Measurements from ENCODE around the gene PROM1. TPM values are rescaled to one million over a fixed set of nuclear protein-coding genes. Genes with fewer than 3 reads are reported as not detected.

The PROM1 gene
- total RNA-seq, 1 donor from 2014 or later = not detected

GRCh38 chr4:16025268-16025667, 58.6 kb downstream of the PROM1 start:
- no peaks in the 10 kb centered on the region for H3K36me3 ChIP-seq
- no peak overlapping the region for H3K27ac ChIP-seq
- intact Hi-C loops (cut with DNase I) = loop anchor here (5.0 kb wide), 1 partner anchor 237 kb away; no protein-coding TSS in a partner anchor
- no peaks in the 10 kb centered on the region for H3K4me1 ChIP-seq
- no peak for DNase-seq (ENCODE audit: extremely low spot score in 2 of 2)
- H3K4me3 ChIP-seq = no peak overlapping the region
- no peaks in the 10 kb centered on the region for H3K27me3 ChIP-seq
- TF ChIP-seq POLR2AphosphoS5 (IDR thresholded peaks at IDR 0.05; ENCODE audit: insufficient read depth in 1 of 2, low read depth in 1 of 2) (no peak), POLR2A (IDR thresholded peaks at IDR 0.05) (no peak), CTCF (IDR thresholded peaks at IDR 0.05) (no peak)
- H3K9me3 ChIP-seq = no peaks in the 10 kb centered on the region

GRCh38 chr4:16023776-16024408, 59.9 kb downstream of the PROM1 start:
- Histone ChIP-seq H3K4me3 (no peak overlapping the region), H3K36me3 (no peaks in the 10 kb centered on the region), H3K27ac (no peak overlapping the region), H3K27me3 (no peaks in the 10 kb centered on the region), H3K4me1 (no peaks in the 10 kb centered on the region), H3K9me3 (no peaks in the 10 kb centered on the region)
- no peak for TF ChIP-seq POLR2A (IDR thresholded peaks at IDR 0.05)
- TF ChIP-seq CTCF (IDR thresholded peaks at IDR 0.05) = no peak
- TF ChIP-seq POLR2AphosphoS5 (IDR thresholded peaks at IDR 0.05; ENCODE audit: insufficient read depth in 1 of 2, low read depth in 1 of 2) = no peak
- intact Hi-C loops (cut with DNase I) = no loop called here
- no peak for DNase-seq (ENCODE audit: extremely low spot score in 2 of 2)

GRCh38 chr4:16021804-16022560, 61.8 kb downstream of the PROM1 start:
- intact Hi-C loops (cut with DNase I) = no loop called here
- no peak for DNase-seq (ENCODE audit: extremely low spot score in 2 of 2)
- Histone ChIP-seq H3K9me3 (no peaks in the 10 kb centered on the region), H3K4me1 (no peaks in the 10 kb centered on the region), H3K4me3 (no peak overlapping the region), H3K36me3 (no peaks in the 10 kb centered on the region), H3K27me3 (no peaks in the 10 kb centered on the region), H3K27ac (no peak overlapping the region)
- no peak for TF ChIP-seq POLR2AphosphoS5 (IDR thresholded peaks at IDR 0.05; ENCODE audit: insufficient read depth in 1 of 2, low read depth in 1 of 2)
- TF ChIP-seq POLR2A (IDR thresholded peaks at IDR 0.05) = no peak
- TF ChIP-seq CTCF (IDR thresholded peaks at IDR 0.05) = no peak

GRCh38 chr4:16019649-16020048, 64.2 kb downstream of the PROM1 start:
- H3K27ac ChIP-seq = no peak overlapping the region
- intact Hi-C loops (cut with DNase I) = no loop called here
- H3K36me3 ChIP-seq = no peaks in the 10 kb centered on the region
- no peak for TF ChIP-seq CTCF (IDR thresholded peaks at IDR 0.05)
- TF ChIP-seq POLR2A (IDR thresholded peaks at IDR 0.05) = no peak
- no peak for TF ChIP-seq POLR2AphosphoS5 (IDR thresholded peaks at IDR 0.05; ENCODE audit: insufficient read depth in 1 of 2, low read depth in 1 of 2)
- H3K27me3 ChIP-seq = no peaks in the 10 kb centered on the region
- H3K4me1 ChIP-seq = no peaks in the 10 kb centered on the region
- no peak for DNase-seq (ENCODE audit: extremely low spot score in 2 of 2)
- H3K9me3 ChIP-seq = no peaks in the 10 kb centered on the region
- no peak overlapping the region for H3K4me3 ChIP-seq

- H3K27me3 ChIP-seq = no peaks in the 10 kb centered on the region
- intact Hi-C loops (cut with DNase I) = no loop called here
- no peaks in the 10 kb centered on the region for H3K9me3 ChIP-seq
- H3K36me3 ChIP-seq = no peaks in the 10 kb centered on the region
- H3K27ac ChIP-seq = no peak overlapping the region
- H3K4me3 ChIP-seq = no peak overlapping the region
- TF ChIP-seq POLR2AphosphoS5 (IDR thresholded peaks at IDR 0.05; ENCODE audit: insufficient read depth in 1 of 2, low read depth in 1 of 2) (no peak), CTCF (IDR thresholded peaks at IDR 0.05) (no peak), POLR2A (IDR thresholded peaks at IDR 0.05) (no peak)
- no peaks in the 10 kb centered on the region for H3K4me1 ChIP-seq
- no peak for DNase-seq (ENCODE audit: extremely low spot score in 2 of 2)
Observed at GRCh38 chr4:16018841-16019240, 65.0 kb downstream of the PROM1 start.
